ENCODE measurements around the gene THSD1. TPM values are rescaled to one million over a fixed set of nuclear protein-coding genes. Genes with fewer than 3 reads are reported as not detected.
A peak's percentile ranks its signal among the peaks of the same experiment; 100 is the strongest.
"Not testable (repeated sequence)": the region's sequence is repeated elsewhere in the genome, so short reads cannot be mapped to it uniquely, and the experiment has no call there.

Gene THSD1
- total RNA-seq, 2 experiments from 2014 or later = 0.12 to 0.22 TPM

DNA sequence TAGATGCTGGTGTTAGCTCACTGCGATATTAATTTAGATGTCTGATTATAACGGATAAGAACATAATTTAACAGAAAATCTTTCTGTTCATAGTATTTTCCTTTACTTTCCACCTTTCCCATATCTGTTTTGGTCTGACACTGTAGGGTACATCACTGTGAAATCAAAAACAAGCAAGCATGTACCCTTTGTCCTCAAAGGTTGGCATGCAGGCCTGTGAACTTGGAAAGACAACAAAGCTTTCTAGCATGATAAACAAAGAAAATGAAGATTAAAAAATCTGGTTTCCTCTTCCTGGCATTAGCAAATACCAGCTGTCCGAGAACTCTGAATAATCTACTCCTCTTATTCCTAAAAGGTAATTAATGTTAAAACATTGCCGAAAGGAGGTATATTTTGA, 31.6 kb downstream of the THSD1 start:
- Mint-ChIP-seq H3K27me3 (no peaks in the 10 kb centered on the region), H3K36me3 (peaks cover 2% of the 10 kb centered on the region), H3K27ac (no peak overlapping the region), H3K9me3 (no peaks in the 10 kb centered on the region), H3K4me1 (ENCODE audit: low read depth) (no peaks in the 10 kb centered on the region), H3K4me3 (no peak overlapping the region)
- ChIA-PET CTCF (no interaction called here), POLR2A (no interaction called here)
- no peak for DNase-seq
- intact Hi-C loops (cut with micrococcal nuclease) = no loop called here

DNA sequence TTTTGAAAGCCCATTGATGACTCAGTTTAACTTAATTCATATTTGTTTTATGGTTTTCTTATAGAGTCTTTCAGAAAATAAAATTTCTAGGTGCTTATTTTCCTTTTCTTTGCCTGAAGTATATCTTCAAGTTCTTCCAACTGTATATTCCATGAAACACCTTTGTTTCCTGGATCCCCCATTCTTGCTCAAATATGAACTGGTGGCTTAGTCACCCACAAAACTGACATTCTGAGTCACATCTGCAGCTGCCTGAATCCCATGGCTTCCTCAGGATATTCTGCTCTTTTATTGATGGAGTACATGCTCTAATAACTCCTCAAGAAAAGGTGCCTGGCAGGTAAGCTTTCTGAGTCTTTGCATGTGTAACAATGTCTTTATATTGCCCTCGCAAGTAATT, 32.7 kb downstream of the THSD1 start:
- H3K4me3 Mint-ChIP-seq; H3K27ac Mint-ChIP-seq; intact Hi-C loops (cut with micrococcal nuclease); CTCF ChIA-PET; H3K4me1 Mint-ChIP-seq (ENCODE audit: low read depth); POLR2A ChIA-PET; H3K36me3 Mint-ChIP-seq; H3K27me3 Mint-ChIP-seq; H3K9me3 Mint-ChIP-seq; DNase-seq: not testable (repeated sequence)

DNA sequence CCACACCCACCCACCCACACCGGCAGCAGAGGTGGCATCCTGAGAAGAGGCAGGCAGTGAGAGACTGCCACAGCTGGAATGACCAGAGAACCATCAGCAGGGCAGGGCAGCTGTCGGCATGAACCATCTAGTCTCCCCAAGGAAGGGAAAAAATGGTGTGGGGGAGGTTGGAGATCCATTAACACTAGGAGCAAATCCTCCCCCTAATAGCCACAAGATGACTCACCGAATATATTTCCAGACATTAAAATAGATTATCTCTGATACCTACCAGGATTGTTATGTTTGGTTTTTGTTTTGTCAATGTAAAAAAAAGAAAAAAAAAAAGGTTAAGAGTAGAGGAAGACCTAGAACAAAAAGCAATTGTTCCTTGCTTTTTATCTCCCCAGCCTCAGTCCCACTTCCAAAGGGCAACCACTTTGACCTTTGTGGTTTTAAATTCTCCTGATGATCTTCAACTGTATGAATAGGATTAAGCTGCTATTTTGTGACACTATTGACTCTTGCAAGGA, 34.2 kb downstream of the THSD1 start:
- CTCF ChIA-PET = no interaction called here
- H3K27ac Mint-ChIP-seq = no peak overlapping the region

DNA sequence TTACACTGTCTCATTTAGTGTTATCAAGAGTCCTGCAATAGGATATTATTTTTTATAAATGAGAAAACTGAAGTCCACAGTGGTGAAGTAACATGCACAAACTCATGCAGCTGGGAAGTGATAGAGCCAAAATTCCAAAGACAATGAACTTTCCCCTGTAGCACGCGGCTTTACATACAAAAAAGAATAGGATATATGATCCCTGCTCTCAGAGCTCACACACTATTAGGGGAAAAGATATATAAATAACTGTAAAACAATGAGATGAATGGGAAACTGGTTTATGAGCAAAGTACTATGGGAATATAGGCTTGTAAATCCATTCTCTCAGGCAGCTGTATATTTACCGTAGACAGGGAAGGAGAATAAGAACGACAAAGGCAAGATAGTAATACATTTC, 39.7 kb downstream of the THSD1 start:
- no peak overlapping the region for H3K4me3 Mint-ChIP-seq
- H3K9me3 Mint-ChIP-seq = no peaks in the 10 kb centered on the region
- POLR2A ChIA-PET = no interaction called here
- DNase-seq = no peak
- no peak overlapping the region for H3K27ac Mint-ChIP-seq
- no peaks in the 10 kb centered on the region for H3K4me1 Mint-ChIP-seq (ENCODE audit: low read depth)
- H3K27me3 Mint-ChIP-seq = peaks cover 5% of the 10 kb centered on the region
- CTCF ChIA-PET = no interaction called here
- intact Hi-C loops (cut with micrococcal nuclease) = no loop called here
- H3K36me3 Mint-ChIP-seq = no peaks in the 10 kb centered on the region

More for the DNA sequence above, 34.2 kb downstream of the THSD1 start:
- H3K4me1 Mint-ChIP-seq (ENCODE audit: low read depth) = no peaks in the 10 kb centered on the region
- no peak for DNase-seq
- intact Hi-C loops (cut with micrococcal nuclease) = no loop called here
- POLR2A ChIA-PET = no interaction called here
- no peaks in the 10 kb centered on the region for H3K27me3 Mint-ChIP-seq
- H3K4me3 Mint-ChIP-seq = no peak overlapping the region
- H3K36me3 Mint-ChIP-seq = no peaks in the 10 kb centered on the region
- H3K9me3 Mint-ChIP-seq = no peaks in the 10 kb centered on the region

DNA sequence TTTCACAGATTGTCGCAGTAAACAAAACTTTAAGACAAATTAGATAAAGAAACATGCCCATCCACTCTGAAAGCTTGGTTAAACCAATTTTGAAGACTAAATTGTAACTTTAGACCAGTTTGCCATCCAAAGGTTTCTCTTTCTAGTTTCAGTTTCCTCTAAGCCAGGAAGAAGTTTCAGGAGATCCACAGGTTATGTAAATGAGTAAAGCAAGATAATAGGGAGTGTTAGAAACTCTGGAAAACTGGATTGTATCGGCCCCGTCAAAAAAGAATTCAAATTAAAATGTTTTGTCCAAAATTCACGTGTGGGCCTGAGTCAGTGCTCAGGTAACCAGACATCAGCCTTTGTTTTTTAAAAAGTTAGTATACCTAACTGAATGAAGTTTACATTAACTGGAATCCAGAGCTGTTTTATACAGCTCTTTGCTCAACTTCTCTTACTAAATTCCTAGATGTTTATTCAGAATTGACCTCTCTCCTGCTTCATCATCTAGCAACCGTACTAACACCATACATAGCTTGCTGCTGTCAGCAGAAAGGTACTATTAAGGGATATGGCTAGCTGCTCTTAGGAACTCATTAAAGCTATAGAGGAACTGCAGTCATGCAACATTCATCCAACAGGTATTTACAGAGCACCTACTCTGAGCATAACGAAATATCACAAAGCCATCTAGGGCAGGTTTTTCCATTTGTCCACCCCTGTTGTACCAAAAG, 43.6 kb downstream of the THSD1 start:
- H3K4me3 Mint-ChIP-seq; H3K9me3 Mint-ChIP-seq; CTCF ChIA-PET; DNase-seq; H3K27me3 Mint-ChIP-seq; intact Hi-C loops (cut with micrococcal nuclease); POLR2A ChIA-PET; H3K4me1 Mint-ChIP-seq (ENCODE audit: low read depth); H3K27ac Mint-ChIP-seq; H3K36me3 Mint-ChIP-seq: not testable (repeated sequence)

DNA sequence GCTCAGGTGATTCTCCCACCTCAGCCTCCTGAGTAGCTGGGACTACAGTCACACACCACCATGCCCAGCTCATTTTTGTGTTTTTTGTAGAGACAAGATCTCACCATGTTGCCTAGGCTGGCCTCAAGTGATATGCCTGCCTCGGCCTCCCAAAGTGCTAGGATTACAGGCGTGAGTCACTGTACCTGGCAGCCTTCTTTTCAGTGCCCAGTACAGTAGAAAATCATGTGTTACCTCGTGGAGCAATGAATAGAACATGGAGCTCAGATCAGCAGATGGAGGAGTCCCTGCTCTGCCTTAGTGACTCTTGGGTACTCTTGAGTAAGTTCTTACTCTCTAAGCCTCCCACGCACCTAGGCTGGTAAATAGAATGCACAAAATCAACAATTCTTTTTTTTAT, 44.7 kb downstream of the THSD1 start:
- Mint-ChIP-seq H3K4me3 (no peak overlapping the region), H3K9me3 (no peaks in the 10 kb centered on the region), H3K4me1 (ENCODE audit: low read depth) (no peaks in the 10 kb centered on the region), H3K27ac (no peak overlapping the region), H3K36me3 (no peaks in the 10 kb centered on the region), H3K27me3 (peaks cover 7% of the 10 kb centered on the region)
- ChIA-PET POLR2A (no interaction called here), CTCF (no interaction called here)
- intact Hi-C loops (cut with micrococcal nuclease) = no loop called here
- no peak for DNase-seq

DNA sequence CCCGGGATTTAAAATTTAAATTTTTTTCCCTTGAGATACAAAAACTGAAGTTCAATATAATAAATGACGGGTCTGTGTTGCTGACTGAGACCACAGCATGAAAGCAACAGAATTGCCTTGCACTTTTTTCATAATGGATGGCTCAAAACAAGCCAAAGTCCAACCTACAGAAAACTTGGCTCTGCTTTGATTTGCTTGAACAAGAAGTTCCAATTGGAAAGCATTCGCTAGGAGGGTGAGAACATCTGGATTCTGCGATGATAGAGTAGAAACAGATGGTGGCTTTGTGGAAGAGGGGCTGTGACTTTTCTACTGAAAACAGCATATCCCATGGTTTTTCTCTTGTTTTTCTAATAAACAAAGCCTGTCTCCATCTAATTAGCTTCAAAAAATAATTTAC, 46.4 kb downstream of the THSD1 start:
- Mint-ChIP-seq H3K4me1 (ENCODE audit: low read depth) (no peaks in the 10 kb centered on the region), H3K27ac (no peak overlapping the region), H3K27me3 (peaks cover 7% of the 10 kb centered on the region), H3K9me3 (no peaks in the 10 kb centered on the region), H3K4me3 (no peak overlapping the region), H3K36me3 (no peaks in the 10 kb centered on the region)
- DNase-seq = no peak
- intact Hi-C loops (cut with micrococcal nuclease) = no loop called here
- ChIA-PET POLR2A (no interaction called here), CTCF (no interaction called here)

DNA sequence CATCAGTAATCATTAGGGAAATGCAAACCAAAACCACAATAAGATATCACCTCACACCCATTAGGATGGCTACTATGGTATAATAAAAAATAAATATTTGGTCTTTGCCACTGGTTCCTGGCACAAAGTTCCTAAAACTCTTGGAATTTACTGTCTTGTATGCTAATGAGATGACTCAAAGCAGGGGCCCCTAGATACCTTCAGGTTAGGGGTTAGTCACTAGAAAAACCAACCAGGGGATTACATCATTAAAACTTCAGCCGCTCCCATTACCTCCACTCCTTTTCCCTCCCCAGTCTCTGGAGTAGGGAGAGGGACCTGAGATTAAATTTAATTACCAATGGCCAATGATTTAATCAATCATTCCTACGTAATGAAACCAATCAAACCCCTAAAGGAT, 49.6 kb downstream of the THSD1 start:
- POLR2A ChIA-PET = no interaction called here
- Mint-ChIP-seq H3K36me3 (no peaks in the 10 kb centered on the region), H3K27me3 (peaks cover 6% of the 10 kb centered on the region), H3K9me3 (no peaks in the 10 kb centered on the region), H3K4me3 (no peak overlapping the region), H3K4me1 (ENCODE audit: low read depth) (no peaks in the 10 kb centered on the region), H3K27ac (no peak overlapping the region)
- DNase-seq = no peak
- CTCF ChIA-PET = no interaction called here
- intact Hi-C loops (cut with micrococcal nuclease) = no loop called here

DNA sequence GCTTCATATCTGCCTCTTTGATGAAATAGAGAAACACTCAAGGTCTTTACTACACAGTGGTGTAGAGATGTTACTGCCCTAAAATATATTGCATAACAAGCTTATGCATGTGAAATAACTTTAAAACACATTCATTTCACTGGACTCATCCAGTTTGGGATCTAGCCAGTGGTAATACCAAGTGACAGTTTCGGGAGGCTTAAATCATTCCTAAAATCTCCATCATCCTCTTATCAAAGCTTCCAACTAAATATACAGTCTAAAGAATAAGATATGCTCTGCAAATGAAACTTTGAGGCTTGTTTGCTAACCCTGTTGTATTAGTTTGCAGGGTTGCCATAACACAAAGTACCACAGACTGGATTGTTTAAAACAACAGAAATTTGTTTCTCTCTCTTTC, 52.8 kb downstream of the THSD1 start:
- CTCF ChIA-PET = no interaction called here
- intact Hi-C loops (cut with micrococcal nuclease) = no loop called here
- no peak overlapping the region for H3K4me3 Mint-ChIP-seq
- POLR2A ChIA-PET = no interaction called here
- H3K27ac Mint-ChIP-seq = no peak overlapping the region
- no peaks in the 10 kb centered on the region for H3K36me3 Mint-ChIP-seq
- peaks cover 8% of the 10 kb centered on the region for H3K27me3 Mint-ChIP-seq
- DNase-seq = no peak
- no peaks in the 10 kb centered on the region for H3K9me3 Mint-ChIP-seq
- H3K4me1 Mint-ChIP-seq (ENCODE audit: low read depth) = peaks cover 2% of the 10 kb centered on the region

DNA sequence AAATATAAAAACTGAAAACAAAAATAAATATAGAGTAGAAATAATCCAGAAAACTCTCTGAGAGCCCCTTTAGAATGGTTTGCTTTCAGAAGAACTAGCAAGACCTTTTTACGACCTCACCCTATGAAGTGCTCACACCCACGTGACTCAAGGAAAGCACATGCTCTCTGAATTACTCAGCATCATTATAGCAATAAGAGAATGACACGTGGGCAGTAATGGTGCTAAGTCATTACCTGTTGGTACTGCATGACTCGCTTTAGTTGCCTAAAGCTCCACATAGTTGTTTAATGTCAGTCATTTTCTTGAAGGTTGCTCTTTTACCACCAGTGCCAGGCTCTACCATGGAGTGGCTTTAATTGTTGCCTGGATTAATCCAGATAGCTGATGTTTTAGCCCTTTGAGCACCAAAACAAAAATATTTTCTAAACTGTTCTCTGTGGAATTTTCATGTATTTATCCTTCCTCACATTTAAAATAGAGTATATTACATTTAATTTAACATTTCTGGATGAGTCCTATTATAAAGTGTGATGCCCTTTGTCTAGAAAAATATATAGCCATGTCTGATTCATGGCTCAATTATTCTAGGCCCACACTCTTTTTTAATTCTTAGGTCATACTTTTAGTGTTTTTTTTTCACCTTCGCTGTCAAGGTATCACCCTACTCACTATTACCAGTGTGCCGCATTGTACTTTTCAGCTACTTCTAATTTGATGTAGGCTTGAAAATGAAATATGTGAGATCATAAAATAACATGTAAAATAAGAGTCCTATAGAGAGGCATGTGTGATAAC, 56.8 kb downstream of the THSD1 start:
- DNase-seq = peak; percentile 39
- POLR2A ChIA-PET = interaction anchor here (0.8 kb wide), 1 partner anchor 102 kb away, joined by 3 read pairs; no protein-coding TSS in a partner anchor
- CTCF ChIA-PET = interaction anchor here (2.1 kb wide), 1 partner anchor 102 kb away, joined by 11 read pairs; no protein-coding TSS in a partner anchor
- no peaks in the 10 kb centered on the region for H3K36me3 Mint-ChIP-seq
- intact Hi-C loops (cut with micrococcal nuclease) = loop anchor here (1.0 to 5.0 kb wide), 2 partner anchors 106 to 348 kb away; partner anchors contain the start of gene CKAP2
- H3K4me1 Mint-ChIP-seq (ENCODE audit: low read depth) = peaks cover 2% of the 10 kb centered on the region
- peaks cover 16% of the 10 kb centered on the region for H3K27me3 Mint-ChIP-seq
- H3K4me3 Mint-ChIP-seq = no peak overlapping the region
- H3K9me3 Mint-ChIP-seq = no peaks in the 10 kb centered on the region
- H3K27ac Mint-ChIP-seq = no peak overlapping the region

DNA sequence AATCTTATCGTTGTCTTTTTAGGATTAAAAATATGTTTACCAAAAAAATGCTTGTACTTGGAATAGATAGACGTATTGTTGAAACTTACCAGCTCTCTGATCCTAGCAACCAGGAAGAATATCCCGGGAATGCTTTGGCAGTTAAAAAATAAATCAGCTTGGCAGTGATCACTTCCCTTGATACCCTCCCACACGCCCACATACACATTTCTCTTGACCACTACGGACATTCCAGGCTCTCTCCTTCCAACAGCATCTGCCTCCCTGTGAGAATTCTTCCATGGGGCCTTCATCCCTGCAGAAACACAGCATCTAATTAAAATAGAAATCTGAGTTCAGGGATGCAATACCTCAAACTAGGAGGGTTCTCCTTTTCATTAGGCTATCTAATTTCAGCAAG, 57.9 kb downstream of the THSD1 start:
- H3K27ac Mint-ChIP-seq = no peak overlapping the region
- peaks cover 16% of the 10 kb centered on the region for H3K27me3 Mint-ChIP-seq
- H3K36me3 Mint-ChIP-seq = no peaks in the 10 kb centered on the region
- ChIA-PET POLR2A (no interaction called here), CTCF (interaction anchor here (2.1 kb wide), 1 partner anchor 103 kb away, joined by 11 read pairs; no protein-coding TSS in a partner anchor)
- intact Hi-C loops (cut with micrococcal nuclease) = loop anchor here (5.0 kb wide), 1 partner anchor 349 kb away; no protein-coding TSS in a partner anchor
- H3K9me3 Mint-ChIP-seq = no peaks in the 10 kb centered on the region
- DNase-seq = no peak
- no peak overlapping the region for H3K4me3 Mint-ChIP-seq
- peaks cover 2% of the 10 kb centered on the region for H3K4me1 Mint-ChIP-seq (ENCODE audit: low read depth)

DNA sequence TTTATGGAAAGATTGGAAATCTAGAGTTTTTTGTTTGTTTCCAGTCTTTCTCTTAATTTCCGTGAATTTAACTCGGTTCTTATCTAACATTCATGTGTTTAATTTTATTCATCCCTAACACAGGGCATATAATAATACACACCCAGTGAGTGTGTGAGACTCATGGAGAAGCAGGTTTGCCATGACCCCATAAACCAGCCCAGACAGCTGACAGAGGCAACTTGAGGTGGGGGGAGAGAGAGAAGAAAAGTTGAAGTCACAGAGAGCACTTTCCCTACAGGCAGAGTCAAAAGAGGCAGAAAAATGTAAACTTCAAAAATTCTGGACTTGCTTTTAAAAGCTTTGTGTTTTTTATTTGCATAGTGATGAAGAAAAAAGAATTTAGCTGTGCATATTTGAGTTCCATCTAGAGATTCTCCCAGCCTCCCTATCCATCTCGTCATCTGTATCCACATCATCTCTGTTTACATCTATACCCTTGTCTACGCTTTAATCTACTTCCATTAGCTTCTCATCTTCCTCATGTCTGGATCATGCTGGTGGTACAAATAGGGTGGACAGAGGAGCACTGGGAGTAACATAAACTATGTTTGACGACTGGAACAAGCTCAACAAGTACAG, 60.2 kb downstream of the THSD1 start:
- no peak overlapping the region for H3K27ac Mint-ChIP-seq

More for the DNA sequence above, 60.2 kb downstream of the THSD1 start:
- H3K4me1 Mint-ChIP-seq (ENCODE audit: low read depth) = peaks cover 2% of the 10 kb centered on the region
- H3K4me3 Mint-ChIP-seq = no peak overlapping the region
- intact Hi-C loops (cut with micrococcal nuclease) = loop anchor here (1.0 to 5.0 kb wide), 2 partner anchors 105 to 352 kb away; partner anchors contain the start of gene VPS36
- ChIA-PET CTCF (interaction anchor here (1.3 kb wide), 1 partner anchor 105 kb away, joined by 10 read pairs; no protein-coding TSS in a partner anchor), POLR2A (no interaction called here)
- H3K27me3 Mint-ChIP-seq = peaks cover 16% of the 10 kb centered on the region
- H3K9me3 Mint-ChIP-seq = no peaks in the 10 kb centered on the region
- no peak for DNase-seq
- no peaks in the 10 kb centered on the region for H3K36me3 Mint-ChIP-seq

Data from activated CD4-positive, alpha-beta memory T cell treated with anti-CD3 and anti-CD28 coated beads for 36 hours (primary cell).